Measurements from ENCODE around the gene MAPT. TPM values are rescaled to one million over a fixed set of nuclear protein-coding genes. Genes with fewer than 3 reads are reported as not detected.

MAPT gene
- total RNA-seq, 1 donor from 2014 or later, result 0.06 TPM

DNA sequence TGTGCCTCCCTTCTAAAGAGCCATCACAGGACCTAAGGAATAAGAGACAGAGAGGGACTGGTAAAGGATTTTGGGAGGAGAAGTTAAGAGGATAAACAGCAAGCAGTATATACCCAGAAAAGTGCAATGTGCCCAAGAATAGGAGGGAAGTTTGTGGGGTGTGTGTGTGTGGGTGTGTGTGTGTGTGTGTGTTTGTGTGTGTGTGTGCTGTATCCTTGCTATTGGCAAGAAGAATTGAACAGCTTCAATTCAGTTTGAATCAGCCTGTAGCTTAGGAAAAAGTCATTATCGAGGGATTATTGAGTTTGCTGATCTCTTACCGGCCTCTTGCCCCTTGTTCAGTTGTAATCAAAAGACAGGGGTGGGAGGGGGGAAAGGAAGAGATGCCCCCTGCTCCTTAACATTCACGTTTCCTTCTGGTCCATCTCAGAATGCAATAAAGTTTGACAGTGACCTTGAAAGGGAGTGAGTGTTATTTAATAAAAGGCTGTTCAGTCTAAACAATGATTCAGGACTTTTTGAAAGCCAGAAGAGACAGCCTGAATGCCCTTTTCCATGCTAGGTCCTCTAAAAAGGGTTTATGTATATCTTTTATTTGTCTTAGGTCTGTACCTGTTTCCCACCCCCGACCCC lies 23.9 kb upstream of the MAPT start:
- no peak overlapping the region for H3K4me3 ChIP-seq (ENCODE audit: low read depth, low read length)
- TF ChIP-seq, protein P1, sequence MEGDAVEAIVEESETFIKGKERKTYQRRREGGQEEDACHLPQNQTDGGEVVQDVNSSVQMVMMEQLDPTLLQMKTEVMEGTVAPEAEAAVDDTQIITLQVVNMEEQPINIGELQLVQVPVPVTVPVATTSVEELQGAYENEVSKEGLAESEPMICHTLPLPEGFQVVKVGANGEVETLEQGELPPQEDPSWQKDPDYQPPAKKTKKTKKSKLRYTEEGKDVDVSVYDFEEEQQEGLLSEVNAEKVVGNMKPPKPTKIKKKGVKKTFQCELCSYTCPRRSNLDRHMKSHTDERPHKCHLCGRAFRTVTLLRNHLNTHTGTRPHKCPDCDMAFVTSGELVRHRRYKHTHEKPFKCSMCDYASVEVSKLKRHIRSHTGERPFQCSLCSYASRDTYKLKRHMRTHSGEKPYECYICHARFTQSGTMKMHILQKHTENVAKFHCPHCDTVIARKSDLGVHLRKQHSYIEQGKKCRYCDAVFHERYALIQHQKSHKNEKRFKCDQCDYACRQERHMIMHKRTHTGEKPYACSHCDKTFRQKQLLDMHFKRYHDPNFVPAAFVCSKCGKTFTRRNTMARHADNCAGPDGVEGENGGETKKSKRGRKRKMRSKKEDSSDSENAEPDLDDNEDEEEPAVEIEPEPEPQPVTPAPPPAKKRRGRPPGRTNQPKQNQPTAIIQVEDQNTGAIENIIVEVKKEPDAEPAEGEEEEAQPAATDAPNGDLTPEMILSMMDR (conservative IDR thresholded peaks at IDR 0.05; ENCODE audit: low read depth, low read length), result no peak
- DNase-seq (ENCODE audit: low read depth), result no peak

DNA sequence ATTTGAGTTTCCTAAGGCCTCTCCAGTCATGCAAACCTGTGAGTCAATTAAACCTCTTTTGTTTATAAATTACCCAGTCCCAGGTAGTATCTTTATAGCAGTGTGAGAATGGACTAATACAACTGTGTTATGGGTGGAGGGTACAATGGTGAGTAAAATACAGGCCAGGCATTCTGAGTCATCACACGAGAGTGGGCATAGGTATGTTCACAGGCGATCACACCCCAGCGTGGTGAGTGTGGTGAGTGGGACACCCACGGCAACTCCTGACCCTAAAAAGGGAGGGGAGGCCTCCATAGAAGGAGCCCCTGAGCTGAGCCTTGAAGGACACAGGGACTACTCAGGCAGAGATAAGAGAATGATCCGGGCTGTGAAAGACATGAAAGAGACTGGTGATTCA lies 22.6 kb upstream of the MAPT start:
- H3K4me3 ChIP-seq (ENCODE audit: low read depth, low read length), result no peak overlapping the region
- TF ChIP-seq, protein P1 (conservative IDR thresholded peaks at IDR 0.05; ENCODE audit: low read depth, low read length), result no peak

DNA sequence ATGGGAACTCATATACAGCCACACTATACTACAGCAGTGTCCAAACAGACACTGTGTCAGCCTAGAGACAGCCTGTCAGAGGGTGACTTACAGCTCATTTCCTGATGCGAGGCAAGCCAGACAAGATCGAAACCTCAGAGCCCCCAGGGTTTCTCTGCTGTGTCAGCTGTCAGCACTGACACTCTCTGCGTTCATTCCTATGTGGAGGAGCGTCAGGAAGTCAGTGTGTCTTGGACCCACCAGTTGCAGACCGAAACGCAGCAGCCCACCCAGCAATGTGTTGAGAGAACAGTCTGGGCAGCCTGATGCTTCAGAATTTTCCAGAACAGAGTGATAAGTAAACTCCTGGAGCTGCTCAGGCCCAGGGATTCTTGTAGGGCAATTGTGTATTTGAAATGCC lies 20.6 kb upstream of the MAPT start:
- H3K4me3 ChIP-seq (ENCODE audit: low read depth, low read length), result no peak overlapping the region
- TF ChIP-seq, protein P1 (conservative IDR thresholded peaks at IDR 0.05; ENCODE audit: low read depth, low read length), result no peak
- no peak for DNase-seq (ENCODE audit: low read depth)

More for the DNA sequence above, 22.6 kb upstream of the MAPT start:
- DNase-seq (ENCODE audit: low read depth), result no peak

GRCh38 chr17:45874151-45874550 lies 20.2 kb upstream of the MAPT start:
- TF ChIP-seq, protein P1 (conservative IDR thresholded peaks at IDR 0.05; ENCODE audit: low read depth, low read length), result no peak
- no peak overlapping the region for H3K4me3 ChIP-seq (ENCODE audit: low read depth, low read length)
- no peak for DNase-seq (ENCODE audit: low read depth)

DNA sequence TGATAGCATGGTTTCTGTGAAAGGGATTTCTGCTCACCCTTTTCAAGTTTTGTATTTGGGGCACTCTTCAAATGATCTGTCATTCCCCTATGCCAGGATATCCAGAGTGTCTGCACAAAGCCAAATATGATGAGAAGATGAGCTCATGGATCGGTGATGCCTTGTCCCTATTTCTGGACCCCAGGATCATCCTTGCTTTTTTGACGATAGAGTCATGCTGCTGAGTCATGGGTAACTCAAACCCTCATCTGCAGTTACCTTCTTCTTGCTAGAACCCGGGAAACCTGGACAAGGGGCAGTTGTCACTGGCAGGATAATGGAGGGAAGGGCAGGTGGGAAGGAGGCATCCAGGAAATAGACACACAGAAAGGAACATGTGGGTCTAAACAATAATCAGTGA lies 17.8 kb upstream of the MAPT start:
- TF ChIP-seq, protein P1 (conservative IDR thresholded peaks at IDR 0.05; ENCODE audit: low read depth, low read length), result no peak
- no peak for DNase-seq (ENCODE audit: low read depth)
- no peak overlapping the region for H3K4me3 ChIP-seq (ENCODE audit: low read depth, low read length)

DNA sequence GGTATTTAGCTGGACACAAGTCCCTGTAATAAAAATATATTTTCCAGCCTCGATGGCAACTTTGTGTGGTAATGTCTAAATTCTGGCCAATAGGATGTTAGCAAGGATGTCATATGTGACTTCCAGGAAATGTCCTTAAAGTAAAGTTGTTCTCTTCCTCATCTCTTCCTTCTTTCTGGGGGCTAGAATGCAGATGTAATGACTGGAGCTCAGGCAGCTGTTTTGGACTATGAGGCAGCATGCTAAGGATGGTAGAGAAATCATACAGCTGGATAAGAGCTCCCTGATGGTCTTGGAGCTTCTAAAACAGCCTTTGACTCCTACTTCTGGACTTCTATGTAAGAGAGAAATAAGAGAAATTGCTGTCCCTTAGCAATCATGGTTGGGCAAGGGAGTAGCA lies 16.9 kb upstream of the MAPT start:
- H3K4me3 ChIP-seq (ENCODE audit: low read depth, low read length), result no peak overlapping the region
- no peak for DNase-seq (ENCODE audit: low read depth)
- TF ChIP-seq, protein P1 (conservative IDR thresholded peaks at IDR 0.05; ENCODE audit: low read depth, low read length), result no peak

- H3K4me3 ChIP-seq (ENCODE audit: low read depth, low read length), result no peak overlapping the region
- DNase-seq (ENCODE audit: low read depth), result no peak
- TF ChIP-seq, protein P1 (conservative IDR thresholded peaks at IDR 0.05; ENCODE audit: low read depth, low read length), result no peak
Measured at GRCh38 chr17:45883063-45883462, 11.3 kb upstream of the MAPT start.

All from epithelial cell of proximal tubule (primary cell).